NCI-H748 treated with DMSO at 0.1 percent for 48 hours (cell line): Measurements from ENCODE around the gene HADHA.
"Not testable (repeated sequence)": the region's sequence is repeated elsewhere in the genome, so short reads cannot be mapped to it uniquely, and the experiment has no call there.

Experiments used
- DNase-seq: peaks from one replicate; lab custom pipeline; 2025; lab: John Stamatoyannopoulos, UW

HADHA gene

DNA sequence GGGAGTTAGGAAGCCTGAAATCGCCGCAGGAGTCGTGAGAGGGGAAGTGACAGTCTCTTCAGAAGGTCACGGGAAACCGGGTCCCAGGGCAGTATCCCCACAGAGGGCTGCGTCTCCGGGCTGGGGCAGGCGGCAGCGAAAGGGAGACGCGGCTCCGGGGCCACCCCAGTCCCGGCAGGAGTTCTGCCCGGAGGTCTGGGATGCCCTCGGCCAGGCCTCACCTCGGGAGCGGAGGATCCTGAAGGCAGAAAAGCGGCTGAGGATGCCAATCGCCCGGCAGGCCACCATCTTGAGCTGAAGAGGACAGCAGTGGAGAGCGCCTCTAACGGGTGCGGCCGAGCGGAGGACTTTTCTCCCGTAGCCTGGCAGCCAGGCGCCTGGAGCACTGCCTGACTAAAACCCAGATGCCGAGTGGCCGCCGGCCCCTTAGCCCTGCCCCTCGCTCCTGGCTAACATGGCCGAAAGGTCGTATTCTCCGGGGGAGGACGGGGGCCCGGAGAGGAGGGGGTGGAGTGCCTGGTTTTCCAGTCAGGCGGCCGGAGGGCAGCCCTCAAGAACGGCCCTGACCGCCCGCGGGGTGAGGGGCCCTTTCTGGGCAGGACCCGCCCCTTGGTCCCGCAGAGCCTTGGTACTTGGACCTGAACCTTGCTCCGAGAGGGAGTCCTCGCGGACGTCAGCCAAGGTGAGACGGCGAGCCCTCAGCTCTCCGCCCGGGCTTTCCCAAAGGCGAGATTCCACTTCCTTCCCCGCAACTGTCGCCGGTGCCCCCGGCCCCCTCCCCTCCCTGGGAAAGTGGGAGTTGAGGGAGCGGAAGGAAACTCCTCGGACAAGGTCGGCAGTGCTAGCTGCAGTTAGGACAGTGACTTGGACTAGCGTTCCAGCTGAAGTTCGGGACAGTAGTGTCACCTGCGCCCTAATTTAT, at the start of gene HADHA, which contains the start of gene HADHB:
Gene HADHA, minus strand, starts transcription at position 324 of the 922 bp plus-strand sequence. Its CDS starts 36 bp downstream, at position 288.
Gene HADHB, plus strand, starts transcription at position 631 of the 922 bp plus-strand sequence. CDS start 9,316 bp downstream, outside the sequence.
- DNase-seq: peak; percentile 83

DNA sequence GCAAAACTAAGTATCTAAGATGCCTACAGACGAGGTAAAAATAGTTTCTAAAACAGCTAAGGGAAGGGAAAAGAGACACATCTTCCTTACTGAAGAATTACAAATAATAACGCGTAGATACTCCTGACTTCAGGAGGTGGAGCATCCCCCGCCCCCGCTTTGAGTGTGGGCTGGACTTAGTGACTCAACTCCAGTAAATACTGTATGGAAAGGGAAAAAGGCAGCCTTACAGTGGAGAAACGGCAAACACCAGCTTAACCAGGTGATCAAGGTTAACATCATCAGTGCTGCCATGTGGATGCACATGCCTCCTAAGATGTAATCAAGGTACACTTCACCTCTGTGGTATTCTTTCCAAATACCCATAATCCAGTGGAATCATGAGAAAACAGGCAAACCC, 48.2 kb upstream of the HADHA start:
- no peak for DNase-seq

DNA sequence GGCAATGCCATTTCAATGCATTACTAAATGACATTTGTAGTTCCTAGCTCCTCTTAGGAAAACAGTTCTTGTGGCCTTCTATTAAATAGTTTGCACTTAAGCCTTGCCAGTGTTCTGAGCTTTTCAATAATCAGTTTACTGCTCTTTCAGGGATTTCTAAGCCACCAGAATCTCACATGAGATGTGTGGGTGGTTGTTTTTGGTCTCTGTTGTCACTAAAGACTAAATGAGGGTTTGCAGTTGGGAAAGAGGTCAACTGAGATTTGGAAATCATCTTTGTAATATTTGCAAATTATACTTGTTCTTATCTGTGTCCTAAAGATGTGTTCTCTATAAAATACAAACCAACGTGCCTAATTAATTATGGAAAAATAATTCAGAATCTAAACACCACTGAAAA, 45.6 kb upstream of the HADHA start:
- no peak for DNase-seq

GRCh38 chr2:26285931-26286330, 41.5 kb upstream of the HADHA start:
- no peak for DNase-seq

GRCh38 chr2:26284132-26284531, 39.7 kb upstream of the HADHA start:
- DNase-seq: no peak

- no peak for DNase-seq
These were observed 39.2 kb upstream of the HADHA start for GRCh38 chr2:26283606-26284005.

DNA sequence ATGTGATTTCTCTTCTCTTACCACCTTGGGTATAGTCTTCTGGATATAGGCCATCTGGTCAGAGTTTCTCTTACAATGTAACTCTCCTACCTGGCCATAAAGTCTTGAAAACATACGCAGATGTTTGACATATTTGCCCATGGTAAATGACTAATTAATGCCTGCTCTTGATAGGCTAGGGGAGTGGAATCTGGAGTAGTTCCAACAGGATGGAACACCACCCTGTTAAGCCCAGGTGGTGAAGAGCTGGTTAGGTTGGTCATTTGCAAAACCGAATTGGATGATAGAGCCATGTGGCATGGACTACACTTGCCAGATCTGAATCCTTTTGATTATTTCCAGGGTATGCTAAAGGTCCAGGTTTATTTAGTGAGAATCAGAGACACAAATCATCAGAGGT, 36.8 kb upstream of the HADHA start:
- DNase-seq: no peak

DNA sequence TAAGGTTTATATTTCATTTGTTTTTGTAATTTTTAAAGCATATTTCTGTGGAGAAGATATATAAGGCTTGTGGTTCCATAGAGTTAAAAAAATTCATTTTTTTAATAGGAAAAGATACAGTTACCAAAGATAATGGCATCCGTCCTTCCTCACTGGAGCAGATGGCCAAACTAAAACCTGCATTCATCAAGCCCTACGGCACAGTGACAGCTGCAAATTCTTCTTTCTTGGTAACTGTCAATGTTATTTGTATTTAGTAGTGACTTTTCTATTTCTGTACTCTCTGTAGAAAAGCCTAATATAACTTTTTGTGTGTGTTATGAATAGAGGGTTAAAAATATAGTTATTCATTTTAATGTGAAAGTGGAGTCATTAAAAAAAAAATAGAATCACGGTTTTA, 35.5 kb upstream of the HADHA start:
- no peak for DNase-seq

DNA sequence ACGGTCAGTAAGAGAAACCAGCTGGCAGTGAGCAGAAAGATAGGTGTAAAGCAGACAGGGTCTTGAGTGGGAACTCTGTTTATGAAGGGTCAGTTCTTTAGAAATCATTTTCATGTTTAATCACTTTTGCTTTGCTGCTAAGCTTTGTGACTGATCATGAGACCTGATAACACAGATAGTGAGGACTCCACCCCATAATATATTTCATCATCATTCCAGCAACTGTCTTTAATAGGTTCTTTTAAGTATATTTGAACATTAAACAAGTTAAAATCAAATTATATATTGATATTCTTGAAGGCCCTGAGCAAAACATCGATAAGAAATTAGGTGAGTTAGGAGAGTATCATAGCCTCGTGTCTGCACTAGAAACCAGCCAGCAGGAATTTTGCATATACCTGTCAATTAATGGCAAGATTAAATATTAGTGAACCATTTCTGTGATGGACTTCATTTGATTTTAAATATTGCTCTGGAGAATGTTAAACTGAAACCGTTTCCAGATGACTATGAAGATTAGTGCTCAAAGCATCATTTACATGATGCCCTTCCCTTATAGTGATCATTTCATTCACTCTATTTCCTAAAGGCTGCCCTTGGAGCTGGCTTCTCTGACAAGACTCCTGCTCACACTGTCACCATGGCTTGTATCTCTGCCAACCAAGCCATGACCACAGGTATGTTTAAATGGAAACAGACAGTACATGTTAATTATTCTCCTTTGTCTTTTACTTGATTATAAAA, 32.2 kb upstream of the HADHA start:
- DNase-seq: no peak

- DNase-seq: no peak
These were observed 29.7 kb upstream of the HADHA start for GRCh38 chr2:26274058-26274613.

GRCh38 chr2:26273501-26273900, 29.1 kb upstream of the HADHA start:
- no peak for DNase-seq

DNA sequence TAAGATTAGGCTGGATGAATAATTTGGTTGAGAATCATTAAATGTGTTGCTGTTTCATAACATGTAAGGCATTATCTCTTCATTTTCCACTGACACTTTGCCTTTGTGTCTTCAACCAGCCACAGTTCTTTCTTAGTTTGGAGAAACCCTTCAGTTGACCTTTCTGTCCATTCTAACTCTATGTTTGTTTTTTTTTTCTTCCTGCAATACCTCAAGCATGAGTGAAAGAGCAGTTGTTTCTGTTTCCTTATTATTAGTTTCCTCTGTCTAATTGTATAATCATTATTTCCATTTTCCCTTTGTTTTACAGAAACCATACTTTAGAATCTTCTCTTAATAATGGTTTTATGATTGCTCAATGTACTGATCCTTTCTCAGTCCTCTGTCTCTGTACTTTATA, 25.9 kb upstream of the HADHA start:
- DNase-seq: no peak

GRCh38 chr2:26269571-26270158, 25.2 kb upstream of the HADHA start:
- DNase-seq: no peak

DNA sequence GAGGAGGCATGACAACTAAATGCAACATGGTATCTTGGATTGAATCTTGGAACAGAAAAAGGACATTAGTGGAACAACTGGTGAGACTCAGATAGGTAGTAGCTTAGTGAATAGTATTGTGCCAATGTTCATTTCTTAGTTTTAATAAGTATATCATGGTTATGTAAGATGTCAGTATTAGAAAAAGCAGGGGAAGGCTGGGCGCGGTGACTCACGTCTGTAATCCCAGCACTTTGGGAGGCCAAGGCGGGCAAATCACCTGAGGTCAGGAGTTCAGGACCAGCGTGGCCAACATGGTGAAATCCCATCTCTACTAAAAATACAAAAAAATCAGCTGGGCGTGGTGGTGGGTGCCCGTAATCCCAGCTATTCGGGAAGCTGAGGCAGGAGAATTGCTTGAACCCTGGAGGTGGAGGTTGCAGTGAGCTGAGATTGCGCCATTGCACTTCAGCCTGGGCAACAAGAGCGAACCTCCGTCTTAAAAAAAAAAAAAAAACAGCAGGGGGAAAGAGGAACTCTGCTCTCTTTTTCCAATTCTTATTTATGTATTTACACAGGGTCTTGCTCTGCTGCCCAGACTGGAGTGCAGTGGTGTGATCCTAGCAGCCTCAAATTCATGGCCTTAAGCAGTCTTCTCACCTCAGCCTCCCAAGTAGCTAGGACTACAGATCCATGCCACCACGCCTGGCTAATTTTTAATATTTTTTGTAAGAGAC, 24.4 kb upstream of the HADHA start:
- not testable (repeated sequence) for DNase-seq

- no peak for DNase-seq
These were observed 23.8 kb upstream of the HADHA start for GRCh38 chr2:26268213-26268612.

DNA sequence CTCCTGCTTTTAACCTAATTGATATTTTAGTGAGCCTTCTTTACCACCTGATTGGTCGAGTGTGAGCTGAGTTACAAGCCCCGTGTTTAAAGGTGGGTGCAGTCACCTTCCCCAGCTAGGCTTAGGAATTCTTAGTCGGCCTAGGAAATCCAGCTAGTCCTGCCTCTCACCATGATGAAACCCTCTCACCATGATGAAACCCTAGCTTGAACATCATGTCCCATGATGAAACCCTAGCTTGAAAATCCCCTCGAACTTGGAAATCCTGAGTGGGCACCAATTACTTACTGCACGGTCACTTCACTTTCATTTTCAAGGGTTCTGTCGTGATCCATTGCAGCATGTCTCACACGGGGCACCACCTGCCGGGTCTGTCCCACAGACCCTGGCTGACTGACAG, 14.4 kb upstream of the HADHA start:
- not testable (repeated sequence) for DNase-seq

GRCh38 chr2:26255759-26256384, 11.4 kb upstream of the HADHA start:
- no peak for DNase-seq

DNA sequence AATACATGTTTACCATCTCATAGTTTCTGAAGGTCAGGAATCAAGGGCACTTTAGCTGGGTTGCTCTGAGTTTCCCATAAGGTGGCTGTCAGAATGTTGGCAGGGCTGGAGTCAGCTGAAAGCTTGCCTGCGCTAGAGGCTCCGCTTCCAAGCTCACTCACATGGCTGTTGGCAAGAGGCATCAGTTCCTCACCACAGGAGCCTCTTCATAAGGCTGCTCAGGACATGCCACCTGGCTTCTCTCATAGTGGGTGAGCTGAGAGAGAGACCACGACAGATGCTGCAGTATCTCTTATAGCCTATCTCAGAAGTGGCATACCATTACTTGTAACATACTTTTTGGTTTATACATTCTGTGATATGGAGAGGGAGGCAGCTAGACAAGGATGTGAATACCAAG, 7.5 kb upstream of the HADHA start:
- no peak for DNase-seq

DNA sequence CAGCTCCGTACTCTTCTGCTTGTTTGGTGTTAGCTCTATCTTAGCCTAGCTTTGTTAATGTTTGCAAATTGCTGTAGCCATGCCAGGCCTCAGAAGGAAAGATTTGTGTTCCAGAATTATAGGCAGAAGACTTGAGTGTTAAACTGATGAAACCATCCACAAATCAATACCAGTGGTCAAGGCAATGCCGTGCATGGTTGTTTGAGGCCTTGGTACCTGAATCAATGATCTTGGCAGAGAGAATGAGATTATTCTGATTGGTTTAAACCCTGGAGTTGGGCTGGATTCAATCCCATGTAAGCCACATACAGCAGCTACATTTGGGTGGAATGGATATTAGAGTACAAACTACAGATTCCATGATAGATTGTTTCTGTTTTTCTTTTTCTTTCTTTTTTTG, 5.2 kb upstream of the HADHA start:
- DNase-seq: no peak

DNA sequence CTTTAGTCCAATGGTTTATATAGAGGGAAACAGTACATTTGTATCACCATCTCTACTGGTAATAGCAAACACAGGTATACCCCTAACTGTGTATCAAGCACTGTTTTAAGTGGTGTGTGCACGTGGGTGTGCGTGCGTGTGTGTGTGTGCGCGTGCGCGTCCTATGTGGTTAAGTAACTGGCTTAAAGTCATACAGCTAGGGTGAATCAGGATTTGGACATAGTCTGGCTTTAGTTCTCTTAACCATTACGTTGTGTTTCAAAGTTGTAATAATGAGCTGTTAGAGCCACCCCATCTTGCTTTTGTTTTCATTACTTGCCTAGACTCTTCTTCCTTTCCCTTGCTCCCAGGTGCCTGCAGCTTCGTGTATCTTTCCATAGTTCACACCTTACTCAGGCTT, 2.4 kb upstream of the HADHA start:
- DNase-seq: no peak

DNA sequence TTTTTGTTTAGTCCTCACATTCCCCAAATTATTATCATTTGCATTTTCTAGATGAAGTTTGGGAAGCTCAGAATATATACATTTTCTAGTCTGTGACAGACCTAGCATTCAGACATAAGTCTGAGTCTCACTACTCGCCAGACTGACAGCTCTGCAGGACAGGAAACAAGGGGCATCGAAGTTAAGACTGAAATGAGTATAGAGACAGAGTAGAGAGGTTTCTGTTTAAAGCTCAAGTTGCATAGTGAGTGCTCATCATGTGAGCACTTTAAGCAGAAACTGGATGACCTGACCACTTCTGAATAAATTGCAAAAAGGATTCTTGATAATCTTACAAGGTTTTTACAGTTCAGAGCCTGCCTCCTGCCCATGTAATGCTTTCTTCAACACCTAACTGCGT, 1.4 kb upstream of the HADHA start:
- no peak for DNase-seq
